GM12878 (cell line): Measurements from ENCODE around the gene CREB5. TPM values are rescaled to one million over a fixed set of nuclear protein-coding genes. Genes with fewer than 3 reads are reported as not detected.

Experiments used
- ATAC-seq: fragments of 200-7000 bp; cut with Tn5 transposase; 3 replicates; pipeline ENCODE4 v1.9.1; 2020; ENCODE audit warnings: mild to moderate bottlenecking, moderate library complexity
- BruUV-seq: library from RNA; stranded (reverse); fragments of 400-500 nt; replicated peaks from 2 replicates; lab custom pipeline; 2021; lab: Mats Ljungman, UMichigan
- CTCF ChIA-PET: fragments of 300-600 bp; sonication (Branson Sonifier 250); formaldehyde crosslinking; extraction: SDS; loops from one replicate; lab custom pipeline; 2021; ENCODE audit warnings: inconsistent platforms; lab: Yijun Ruan, JAX
- POLR2A ChIA-PET: fragments of 350-600 bp; formaldehyde crosslinking; extraction: SDS; loops from one replicate; lab custom pipeline; 2021; ENCODE audit warnings: inconsistent platforms; lab: Charles Lee
- RAD21 ChIA-PET: fragments of 300-600 bp; sonication (Branson Sonifier 250); formaldehyde crosslinking; loops from one replicate; lab custom pipeline; 2023; ENCODE audit warnings: antibody characterized with exemption; ENCODE audit not compliant: unreplicated experiment; lab: Charles Lee
- SMC1A ChIA-PET: fragments of 300-600 bp; sonication (Branson Sonifier 250); formaldehyde crosslinking; loops from one replicate; lab custom pipeline; 2023; ENCODE audit not compliant: unreplicated experiment, uncharacterized antibody; lab: Charles Lee
- DNase-seq: peaks from one replicate; pipeline ENCODE4 v3.0.0-alpha.2; 2011; ENCODE audit warnings: low read depth, low spot score
- FAIRE-seq: peaks from 3 replicates; lab custom pipeline; 2011; peaks lifted over from hg19 to GRCh38; lab: Jason Lieb, UNC
- H2AFZ ChIP-seq: 2 replicates; pipeline ENCODE4 v1.6.0; 2011; ENCODE audit warnings: low read depth, low read length, control low read depth; ENCODE audit not compliant: control insufficient read depth
- H3K27ac ChIP-seq: 2 replicates; pipeline ENCODE4 v1.5.1; 2011; ENCODE audit warnings: control low read depth; ENCODE audit not compliant: control insufficient read depth, insufficient read depth
- H3K27me3 ChIP-seq, 2 experiments: replicated peaks in 1 of 2; 2 replicates each; pipeline versions ENCODE4 v1.6.0 to v1.6.1; 2011; ENCODE audit warnings: low read length in 1 of 2; ENCODE audit not compliant: control insufficient read depth in 2 of 2, insufficient read depth in 2 of 2
- H3K36me3 ChIP-seq, 2 experiments: 2 replicates each; pipeline ENCODE4 v1.5.1; 2011; ENCODE audit warnings: low read length in 1 of 2; ENCODE audit not compliant: control insufficient read depth in 2 of 2, insufficient read depth in 2 of 2
- H3K4me1 ChIP-seq: 2 replicates; pipeline ENCODE4 v1.6.1; 2011; ENCODE audit warnings: mild to moderate bottlenecking, low read length, moderate library complexity, mixed read lengths; ENCODE audit not compliant: control insufficient read depth, insufficient read depth
- H3K4me2 ChIP-seq: 2 replicates; pipeline ENCODE4 v1.6.0; 2011; ENCODE audit warnings: control low read depth; ENCODE audit not compliant: control insufficient read depth, insufficient read depth
- H3K4me3 ChIP-seq: fragments of 200-600 bp; sonication (generic); 2 replicates; pipeline ENCODE4 v1.5.1; 2016
- H3K79me2 ChIP-seq: 2 replicates; pipeline ENCODE4 v1.6.0; 2011; ENCODE audit warnings: low read length; ENCODE audit not compliant: control insufficient read depth, insufficient read depth
- H3K9ac ChIP-seq: 2 replicates; pipeline ENCODE4 v1.8.0; 2011; ENCODE audit warnings: low read length, control low read depth, mixed read lengths; ENCODE audit not compliant: control insufficient read depth, insufficient read depth
- H3K9me3 ChIP-seq: replicated peaks from 3 replicates; pipeline ENCODE4 v1.5.1; 2011; ENCODE audit warnings: mild to moderate bottlenecking, low read length; ENCODE audit not compliant: control insufficient read depth, insufficient read depth
- H4K20me1 ChIP-seq: 2 replicates; pipeline ENCODE4 v1.6.0; 2011; ENCODE audit not compliant: control insufficient read depth, insufficient read depth
- HCFC1 ChIP-seq: fragments of 150-350 bp; IDR thresholded peaks from 2 replicates; pipeline ENCODE4 v1.6.1; 2014; ENCODE audit warnings: low read length
- HDGF ChIP-seq: fragments of 450-650 bp; IDR thresholded peaks from 2 replicates; pipeline ENCODE4 v1.6.1; 2016; ENCODE audit warnings: antibody characterized with exemption
- KDM1A ChIP-seq: fragments of 200-600 bp; sonication (generic); IDR thresholded peaks from 2 replicates; pipeline ENCODE4 v1.6.1; 2016; ENCODE audit warnings: borderline replicate concordance
- RUNX3 ChIP-seq: IDR thresholded peaks from 2 replicates; pipeline ENCODE4 v1.6.1; 2012; ENCODE audit warnings: low read length, inconsistent platforms
- WGBS: methylation state at CpG from one replicate; pipeline ENCODE4 v1.1.6; 2016; ENCODE audit warnings: low lambda C conversion rate; ENCODE audit not compliant: insufficient replicate concordance, insufficient coverage; ENCODE audit errors: missing lambda C conversion rate; 5-methylcytosine and 5-hydroxymethylcytosine counted together
- in situ Hi-C: fragments of 300-500 bp; cut with MboI; formaldehyde crosslinking; loops from 9 replicates; pipeline ENCODE4 v1.14.3; 2018; ENCODE audit warnings: mixed read lengths
- intact Hi-C: fragments of 100-400 bp; cut with micrococcal nuclease; formaldehyde crosslinking; loops from one replicate; pipeline ENCODE4 v1.14.2; 2022; ENCODE audit not compliant: unreplicated experiment
- polyA plus RNA-seq, 11 experiments: library from polyadenylated mRNA; depleted of rRNA in 4 of 11; unstranded in 6 of 11; stranded (reverse) in 5 of 11; fragments of >200 nt; fragmentation: Nextera tagmentation in 4 of 11; fragmentation: Illumina TruSeq in 1 of 11; extraction: Ambion mirVana in 4 of 11; extraction: Trizol in 1 of 11; gene quantifications; 1 replicate in 1 of 11; 2 replicates in 10 of 11; pipeline versions ENCODE4 v1.2.1 to v1.2.3, GENCODE V29; 2011 to 2016; ENCODE audit warnings: inconsistent platforms in 2 of 11, missing spikeins in 2 of 11, low read depth in 1 of 11
- total RNA-seq, 4 experiments: library from RNA; depleted of rRNA in 3 of 4; stranded (reverse); fragments of >200 nt in 3 of 4; fragmentation: Illumina TruSeq in 1 of 4; extraction: Trizol in 1 of 4; gene quantifications; 2 replicates each; pipeline versions ENCODE4 v1.2.1 to v1.2.3, GENCODE V29; 2013 to 2021
- TF ChIP-seq, protein P1 (sequence below): fragments of 450-650 bp; IDR thresholded peaks from 2 replicates; pipeline ENCODE4 v1.6.1; 2018; ENCODE audit warnings: borderline replicate concordance, mild to moderate bottlenecking; ENCODE audit not compliant: partially characterized antibody
- TF ChIP-seq, protein P2 (sequence below): IDR thresholded peaks from 2 replicates; pipeline ENCODE4 v1.6.1; 2012; ENCODE audit warnings: low read depth, low read length, improper control_type of control experiment

The CREB5 gene
- total and polyA plus RNA-seq, 10 of the 15 experiments (the other 5 are each of a cell fraction or from before 2014, with no cell fraction given) = 12.9 to 74.1 (median 53.0) TPM

DNA sequence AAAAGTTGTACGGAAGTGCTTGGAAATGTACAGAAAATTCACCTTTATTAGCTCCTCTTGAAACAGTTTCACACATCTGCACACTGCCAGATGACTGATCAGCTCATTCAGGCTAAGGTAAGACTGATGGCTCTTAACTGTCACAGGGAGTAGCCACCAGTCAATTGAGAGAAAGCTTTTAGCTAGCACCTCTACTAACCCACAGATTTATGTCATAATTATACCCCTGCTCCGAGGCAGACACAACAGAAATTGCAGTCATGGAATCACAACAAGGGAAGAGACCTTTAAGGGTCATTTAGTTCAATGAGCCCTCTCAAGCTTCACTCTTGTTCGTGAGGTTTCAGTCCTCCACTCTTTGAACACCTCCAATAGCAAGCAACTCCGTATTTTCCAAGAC, 310.4 kb downstream of the CREB5 start:
- Histone ChIP-seq H3K4me1 (no peaks in the 10 kb centered on the region), H2AFZ (no peak overlapping the region), H3K9ac (no peak overlapping the region), H3K9me3 (no peaks in the 10 kb centered on the region), H3K27ac (no peak overlapping the region), H3K4me2 (no peak overlapping the region), H3K4me3 (no peak overlapping the region), H3K79me2 (no peaks in the 10 kb centered on the region), H3K36me3 (peaks cover 0 to 10% of the 10 kb centered on the region in 2 experiments; a peak in 2 of 4 replicates), H3K27me3 (no peaks in the 10 kb centered on the region), H4K20me1 (no peaks in the 10 kb centered on the region)
- ChIA-PET RAD21 (interaction anchor here (1.0 kb wide), 1 partner anchor 14 kb away, joined by 3 read pairs; no protein-coding TSS in a partner anchor), SMC1A (interaction anchor here (0.7 to 3.2 kb wide), 8 partner anchors 11 to 344 kb away, joined by 3 to 17 read pairs (median 3); no protein-coding TSS in a partner anchor), POLR2A (no interaction called here), CTCF (interaction anchor here (1.2 to 1.8 kb wide), 5 partner anchors 9 to 333 kb away, joined by 3 to 7 read pairs (median 4); no protein-coding TSS in a partner anchor)
- no peak for TF ChIP-seq RUNX3
- TF ChIP-seq HCFC1 = no peak
- TF ChIP-seq KDM1A = no peak
- TF ChIP-seq, protein P1, sequence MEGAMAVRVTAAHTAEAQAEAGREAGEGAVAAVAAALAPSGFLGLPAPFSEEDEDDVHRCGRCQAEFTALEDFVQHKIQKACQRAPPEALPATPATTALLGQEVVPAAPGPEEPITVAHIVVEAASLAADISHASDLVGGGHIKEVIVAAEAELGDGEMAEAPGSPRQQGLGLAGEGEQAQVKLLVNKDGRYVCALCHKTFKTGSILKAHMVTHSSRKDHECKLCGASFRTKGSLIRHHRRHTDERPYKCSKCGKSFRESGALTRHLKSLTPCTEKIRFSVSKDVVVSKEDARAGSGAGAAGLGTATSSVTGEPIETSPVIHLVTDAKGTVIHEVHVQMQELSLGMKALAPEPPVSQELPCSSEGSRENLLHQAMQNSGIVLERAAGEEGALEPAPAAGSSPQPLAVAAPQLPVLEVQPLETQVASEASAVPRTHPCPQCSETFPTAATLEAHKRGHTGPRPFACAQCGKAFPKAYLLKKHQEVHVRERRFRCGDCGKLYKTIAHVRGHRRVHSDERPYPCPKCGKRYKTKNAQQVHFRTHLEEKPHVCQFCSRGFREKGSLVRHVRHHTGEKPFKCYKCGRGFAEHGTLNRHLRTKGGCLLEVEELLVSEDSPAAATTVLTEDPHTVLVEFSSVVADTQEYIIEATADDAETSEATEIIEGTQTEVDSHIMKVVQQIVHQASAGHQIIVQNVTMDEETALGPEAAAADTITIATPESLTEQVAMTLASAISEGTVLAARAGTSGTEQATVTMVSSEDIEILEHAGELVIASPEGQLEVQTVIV = no peak
- TF ChIP-seq HDGF = no peak
- TF ChIP-seq, protein P2, sequence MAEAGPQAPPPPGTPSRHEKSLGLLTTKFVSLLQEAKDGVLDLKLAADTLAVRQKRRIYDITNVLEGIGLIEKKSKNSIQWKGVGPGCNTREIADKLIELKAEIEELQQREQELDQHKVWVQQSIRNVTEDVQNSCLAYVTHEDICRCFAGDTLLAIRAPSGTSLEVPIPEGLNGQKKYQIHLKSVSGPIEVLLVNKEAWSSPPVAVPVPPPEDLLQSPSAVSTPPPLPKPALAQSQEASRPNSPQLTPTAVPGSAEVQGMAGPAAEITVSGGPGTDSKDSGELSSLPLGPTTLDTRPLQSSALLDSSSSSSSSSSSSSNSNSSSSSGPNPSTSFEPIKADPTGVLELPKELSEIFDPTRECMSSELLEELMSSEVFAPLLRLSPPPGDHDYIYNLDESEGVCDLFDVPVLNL = no peak
- BruUV-seq = no TSS peak
- 39% methylated on average over 4 of the region's 4 CpGs for WGBS
- in situ Hi-C loops (no loop called here), intact Hi-C loops (no loop called here)
- FAIRE-seq (no peak), ATAC-seq (no peak), DNase-seq (no peak)
